K562 (cell line): Measurements from ENCODE around the gene LPGAT1. TPM values are rescaled to one million over a fixed set of nuclear protein-coding genes. Genes with fewer than 3 reads are reported as not detected.
A peak's percentile ranks its signal among the peaks of the same experiment; 100 is the strongest.

Source experiments
- ATAC-seq: fragments of 200-7000 bp; cut with Tn5 transposase; 3 replicates; pipeline ENCODE4 v1.9.1; 2020; ENCODE audit warnings: moderate library complexity
- BruUV-seq: library from RNA; stranded (reverse); fragments of 400-500 nt; replicated peaks from 2 replicates; lab custom pipeline; 2021; lab: Mats Ljungman, UMichigan
- CTCF ChIA-PET: fragments of 300-600 bp; formaldehyde crosslinking; extraction: SDS; loops from one replicate; lab custom pipeline; 2021; ENCODE audit warnings: low intra/inter-chr PET ratio; lab: Yijun Ruan, JAX
- POLR2A ChIA-PET: fragments of 300-600, 350-650 bp; sonication (Branson Sonifier 250); formaldehyde crosslinking; extraction: SDS; loops from one replicate; lab custom pipeline; 2021; ENCODE audit warnings: antibody characterized with exemption, inconsistent platforms; lab: Yijun Ruan, JAX
- DNase-seq, 4 experiments: peaks; one replicate each; pipeline versions ENCODE4 v3.0.0 to v3.0.0-alpha.2; 2011 to 2018; ENCODE audit warnings: low spot score in 3 of 4, mixed read lengths in 3 of 4; ENCODE audit errors: extremely low read depth in 1 of 4
- FAIRE-seq: peaks from 2 replicates; lab custom pipeline; 2011; peaks lifted over from hg19 to GRCh38; lab: Jason Lieb, UNC
- H2AFZ ChIP-seq: 2 replicates; pipeline ENCODE4 v1.6.0; 2011; ENCODE audit warnings: low read depth, low read length, control low read depth, inconsistent platforms
- H3K27ac ChIP-seq: fragments of 200-600 bp; 3 replicates; pipeline ENCODE4 v1.8.0; 2011; ENCODE audit warnings: low read depth, mild to moderate bottlenecking, control low read depth, inconsistent platforms, low read length, moderate library complexity, mixed read lengths; ENCODE audit errors: extremely low read depth
- H3K27me3 ChIP-seq, 2 experiments: fragments of 300-600 bp in 1 of 2; 2 replicates in 1 of 2; 3 replicates in 1 of 2; pipeline versions ENCODE4 v1.6.0 to v1.8.0; 2011; ENCODE audit warnings: inconsistent platforms in 2 of 2, low read length in 2 of 2, mild to moderate bottlenecking in 1 of 2, mixed read lengths in 1 of 2, moderate library complexity in 1 of 2; ENCODE audit not compliant: control insufficient read depth in 2 of 2, insufficient read depth in 2 of 2
- H3K36me3 ChIP-seq: fragments of 300-600 bp; 3 replicates; pipeline ENCODE4 v1.8.0; 2011; ENCODE audit warnings: mild to moderate bottlenecking, low read length, inconsistent platforms; ENCODE audit not compliant: control insufficient read depth, insufficient read depth
- H3K4me1 ChIP-seq, 2 experiments: fragments of 200-600 bp in 1 of 2; replicated peaks in 1 of 2; 2 replicates in 1 of 2; 3 replicates in 1 of 2; pipeline versions ENCODE4 v1.5.1 to v1.8.0; 2011; ENCODE audit warnings: inconsistent platforms in 2 of 2, low read length in 2 of 2, mild to moderate bottlenecking in 1 of 2, mixed read lengths in 1 of 2, moderate library complexity in 1 of 2; ENCODE audit not compliant: control insufficient read depth in 2 of 2, insufficient read depth in 2 of 2
- H3K4me2 ChIP-seq: 2 replicates; pipeline ENCODE4 v1.6.1; 2011; ENCODE audit warnings: low read length, control low read depth, inconsistent platforms, mixed read lengths; ENCODE audit not compliant: insufficient read depth
- H3K4me3 ChIP-seq: fragments of 200-600 bp; sonication (generic), shearing (Covaris generic); 2 replicates; pipeline ENCODE4 v1.5.1; 2016; ENCODE audit warnings: control low read depth, inconsistent platforms
- H3K79me2 ChIP-seq: fragments of 200-600 bp; 3 replicates; pipeline ENCODE4 v1.8.0; 2011; ENCODE audit warnings: low read length, inconsistent platforms; ENCODE audit not compliant: control insufficient read depth, insufficient read depth
- H3K9ac ChIP-seq, 2 experiments: 2 replicates each; pipeline versions ENCODE4 v1.6.0 to v1.6.1; 2011; ENCODE audit warnings: low read depth in 2 of 2, low read length in 2 of 2, control low read depth in 1 of 2, inconsistent platforms in 1 of 2, mild to moderate bottlenecking in 1 of 2, mixed read lengths in 1 of 2; ENCODE audit not compliant: insufficient read depth in 1 of 2
- H3K9me1 ChIP-seq: one replicate; pipeline ENCODE4 v1.6.0; 2011; ENCODE audit warnings: inconsistent platforms, mild to moderate bottlenecking, low read length, moderate library complexity; ENCODE audit not compliant: control insufficient read depth, insufficient read depth
- H3K9me3 ChIP-seq: replicated peaks from 2 replicates; pipeline ENCODE4 v1.5.1; 2011; ENCODE audit warnings: low read depth, low read length, inconsistent platforms; ENCODE audit not compliant: control insufficient read depth, insufficient read depth
- H4K20me1 ChIP-seq: replicated peaks from 2 replicates; pipeline ENCODE4 v1.6.1; 2011; ENCODE audit warnings: low read length, inconsistent platforms, mixed read lengths; ENCODE audit not compliant: control insufficient read depth, insufficient read depth
- WGBS: fragments of 100-300 bp; shearing (Covaris generic); methylation state at CpG from one replicate; pipeline ENCODE4 v1.1.6; 2016; ENCODE audit warnings: low coverage, mixed read lengths; ENCODE audit not compliant: insufficient coverage; ENCODE audit errors: missing lambda C conversion rate; 5-methylcytosine and 5-hydroxymethylcytosine counted together
- in situ Hi-C: fragments of 300-500 bp; cut with MboI; formaldehyde crosslinking; loops from 4 replicates; pipeline ENCODE4 v1.15.0; 2018; ENCODE audit warnings: inconsistent platforms, mixed read lengths
- intact Hi-C: fragments of 100-400 bp; cut with micrococcal nuclease; formaldehyde crosslinking; loops from 2 replicates; pipeline ENCODE4 v1.14.2; 2022
- polyA plus RNA-seq, 8 experiments: library from polyadenylated mRNA; depleted of rRNA in 4 of 8; stranded (reverse) in 5 of 8; unstranded in 3 of 8; fragments of >200 nt; fragmentation: Nextera tagmentation in 2 of 8; fragmentation: Illumina TruSeq in 1 of 8; extraction: Ambion mirVana in 2 of 8; extraction: Trizol in 1 of 8; gene quantifications; 2 replicates each; pipeline versions ENCODE4 v1.2.1 to v1.2.3, GENCODE V29; 2011 to 2014; ENCODE audit warnings: inconsistent platforms in 1 of 8, missing spikeins in 1 of 8
- total RNA-seq, 7 experiments: library from RNA; depleted of rRNA in 6 of 7; stranded (reverse); fragments of >200 nt in 6 of 7; fragmentation: Illumina TruSeq in 2 of 7; extraction: Trizol in 2 of 7; gene quantifications; 2 replicates each; pipeline versions ENCODE4 v1.2.1 to v1.2.3, GENCODE V29; 2011 to 2021; ENCODE audit warnings: low replicate concordance in 1 of 7
- TF ChIP-seq, protein P1 (sequence below): IDR thresholded peaks from 3 replicates; pipeline ENCODE4 v1.6.1; 2011; ENCODE audit warnings: borderline replicate concordance, mild to moderate bottlenecking; ENCODE audit not compliant: insufficient read length, insufficient read depth
- TF ChIP-seq, protein P2 (sequence below): fragments of 200-400 bp; formaldehyde crosslinking; IDR thresholded peaks from 2 replicates; pipeline ENCODE4 v1.6.1; 2017; ENCODE audit warnings: mild to moderate bottlenecking, low read depth, low read length, moderate library complexity
- TF ChIP-seq, protein P3 (sequence below), 2 experiments: fragments of 450-650 bp; formaldehyde crosslinking in 1 of 2; IDR thresholded peaks; 2 replicates each; pipeline versions ENCODE4 v1.4.0 to v1.6.1; 2014 to 2020; ENCODE audit warnings: mild to moderate bottlenecking in 2 of 2, borderline replicate concordance in 1 of 2, low read depth in 1 of 2

Gene LPGAT1
- total and polyA plus RNA-seq, 9 of the 15 experiments (the other 6 are each of a cell fraction or from before 2014, with no cell fraction given): 5.7 to 31.4 (median 16.3) TPM

DNA sequence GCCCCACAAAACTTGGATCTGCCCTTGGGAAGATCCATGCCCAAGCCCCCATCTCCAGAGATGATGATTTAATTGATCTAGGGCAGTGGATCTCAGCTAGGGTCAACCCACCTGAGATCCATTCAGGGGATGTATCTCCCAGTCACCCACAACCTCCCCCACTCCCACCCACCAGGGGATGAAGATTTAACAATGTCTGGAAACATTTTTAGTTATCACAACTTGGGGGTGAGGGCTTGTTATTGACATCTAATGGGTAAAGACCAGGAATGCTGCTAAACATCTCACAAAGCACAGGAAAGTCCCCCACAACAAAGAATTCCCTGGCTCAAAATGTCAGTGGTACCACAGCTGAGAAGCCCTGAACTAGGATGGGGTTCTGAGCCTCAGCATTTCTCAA, 45.0 kb upstream of the LPGAT1 start (continued):
- TF ChIP-seq, protein P1, sequence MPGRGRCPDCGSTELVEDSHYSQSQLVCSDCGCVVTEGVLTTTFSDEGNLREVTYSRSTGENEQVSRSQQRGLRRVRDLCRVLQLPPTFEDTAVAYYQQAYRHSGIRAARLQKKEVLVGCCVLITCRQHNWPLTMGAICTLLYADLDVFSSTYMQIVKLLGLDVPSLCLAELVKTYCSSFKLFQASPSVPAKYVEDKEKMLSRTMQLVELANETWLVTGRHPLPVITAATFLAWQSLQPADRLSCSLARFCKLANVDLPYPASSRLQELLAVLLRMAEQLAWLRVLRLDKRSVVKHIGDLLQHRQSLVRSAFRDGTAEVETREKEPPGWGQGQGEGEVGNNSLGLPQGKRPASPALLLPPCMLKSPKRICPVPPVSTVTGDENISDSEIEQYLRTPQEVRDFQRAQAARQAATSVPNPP: no peak

DNA sequence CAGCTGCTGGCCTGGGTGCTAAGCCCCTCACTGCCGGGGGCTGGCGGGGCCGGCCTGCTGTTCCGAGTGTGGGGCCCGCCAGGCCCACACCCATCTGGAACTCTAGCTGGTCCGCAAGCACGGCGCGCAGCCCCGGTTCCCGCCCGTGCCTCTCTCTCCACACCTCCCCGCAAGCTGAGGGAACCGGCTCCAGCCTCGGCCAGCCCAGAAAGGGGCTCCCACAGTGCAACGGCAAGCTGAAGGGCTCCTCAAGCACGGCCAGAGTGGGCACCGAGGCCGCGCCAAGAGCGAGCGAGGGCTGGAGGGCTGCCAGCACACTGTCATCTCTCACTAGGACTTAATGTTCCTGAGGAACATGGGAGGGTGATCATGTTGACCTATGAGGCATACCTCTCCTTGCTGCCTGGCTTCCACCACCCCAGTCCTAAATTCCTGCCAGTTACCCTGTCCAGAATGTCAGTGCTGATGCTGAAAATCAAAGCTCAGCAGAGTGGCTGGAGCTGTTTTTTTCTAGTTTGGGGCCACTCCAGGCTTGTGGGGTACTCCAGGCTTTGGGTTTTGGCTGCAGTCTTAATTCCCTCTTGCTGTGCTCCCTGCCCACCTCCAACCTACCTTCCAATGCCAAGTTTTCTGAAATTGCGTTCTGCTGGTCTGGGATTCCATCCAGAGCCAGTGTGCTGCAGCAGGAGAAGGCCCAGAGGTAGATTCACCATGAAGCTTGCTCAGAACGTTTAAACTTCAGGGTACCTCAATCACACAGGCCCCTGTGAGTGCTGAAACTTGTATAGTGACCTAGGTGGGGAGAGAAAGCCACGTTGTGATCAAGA, 44.2 kb upstream of the LPGAT1 start:
- in situ Hi-C loops (no loop called here), intact Hi-C loops (no loop called here)
- POLR2A ChIA-PET: interaction anchor here (0.6 to 1.2 kb wide), 4 partner anchors 9 to 161 kb away, joined by 3 to 4 read pairs (median 3); partner anchors contain the start of genes DTL and INTS7
- Histone ChIP-seq H4K20me1 (no peaks in the 10 kb centered on the region), H2AFZ (no peak overlapping the region), H3K9me3 (no peaks in the 10 kb centered on the region), H3K9me1 (no peaks in the 10 kb centered on the region), H3K27me3 (peaks cover 19 to 20% of the 10 kb centered on the region in 2 experiments), H3K4me1 (no peaks in the 10 kb centered on the region), H3K9ac (no peak overlapping the region), H3K79me2 (no peaks in the 10 kb centered on the region), H3K4me2 (no peak overlapping the region), H3K36me3 (no peaks in the 10 kb centered on the region), H3K4me3 (no peak overlapping the region), H3K27ac (no peak overlapping the region)
- no peak for FAIRE-seq
- ATAC-seq: peak; percentile 36; the same call in 1 of the 3 replicates
- DNase-seq: no peak
- CTCF ChIA-PET: no interaction called here
- 10% methylated on average over 20 of the region's 25 CpGs for WGBS
- BruUV-seq: no TSS peak
- TF ChIP-seq, protein P2, sequence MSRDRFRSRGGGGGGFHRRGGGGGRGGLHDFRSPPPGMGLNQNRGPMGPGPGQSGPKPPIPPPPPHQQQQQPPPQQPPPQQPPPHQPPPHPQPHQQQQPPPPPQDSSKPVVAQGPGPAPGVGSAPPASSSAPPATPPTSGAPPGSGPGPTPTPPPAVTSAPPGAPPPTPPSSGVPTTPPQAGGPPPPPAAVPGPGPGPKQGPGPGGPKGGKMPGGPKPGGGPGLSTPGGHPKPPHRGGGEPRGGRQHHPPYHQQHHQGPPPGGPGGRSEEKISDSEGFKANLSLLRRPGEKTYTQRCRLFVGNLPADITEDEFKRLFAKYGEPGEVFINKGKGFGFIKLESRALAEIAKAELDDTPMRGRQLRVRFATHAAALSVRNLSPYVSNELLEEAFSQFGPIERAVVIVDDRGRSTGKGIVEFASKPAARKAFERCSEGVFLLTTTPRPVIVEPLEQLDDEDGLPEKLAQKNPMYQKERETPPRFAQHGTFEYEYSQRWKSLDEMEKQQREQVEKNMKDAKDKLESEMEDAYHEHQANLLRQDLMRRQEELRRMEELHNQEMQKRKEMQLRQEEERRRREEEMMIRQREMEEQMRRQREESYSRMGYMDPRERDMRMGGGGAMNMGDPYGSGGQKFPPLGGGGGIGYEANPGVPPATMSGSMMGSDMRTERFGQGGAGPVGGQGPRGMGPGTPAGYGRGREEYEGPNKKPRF: no peak
- TF ChIP-seq, protein P3, sequence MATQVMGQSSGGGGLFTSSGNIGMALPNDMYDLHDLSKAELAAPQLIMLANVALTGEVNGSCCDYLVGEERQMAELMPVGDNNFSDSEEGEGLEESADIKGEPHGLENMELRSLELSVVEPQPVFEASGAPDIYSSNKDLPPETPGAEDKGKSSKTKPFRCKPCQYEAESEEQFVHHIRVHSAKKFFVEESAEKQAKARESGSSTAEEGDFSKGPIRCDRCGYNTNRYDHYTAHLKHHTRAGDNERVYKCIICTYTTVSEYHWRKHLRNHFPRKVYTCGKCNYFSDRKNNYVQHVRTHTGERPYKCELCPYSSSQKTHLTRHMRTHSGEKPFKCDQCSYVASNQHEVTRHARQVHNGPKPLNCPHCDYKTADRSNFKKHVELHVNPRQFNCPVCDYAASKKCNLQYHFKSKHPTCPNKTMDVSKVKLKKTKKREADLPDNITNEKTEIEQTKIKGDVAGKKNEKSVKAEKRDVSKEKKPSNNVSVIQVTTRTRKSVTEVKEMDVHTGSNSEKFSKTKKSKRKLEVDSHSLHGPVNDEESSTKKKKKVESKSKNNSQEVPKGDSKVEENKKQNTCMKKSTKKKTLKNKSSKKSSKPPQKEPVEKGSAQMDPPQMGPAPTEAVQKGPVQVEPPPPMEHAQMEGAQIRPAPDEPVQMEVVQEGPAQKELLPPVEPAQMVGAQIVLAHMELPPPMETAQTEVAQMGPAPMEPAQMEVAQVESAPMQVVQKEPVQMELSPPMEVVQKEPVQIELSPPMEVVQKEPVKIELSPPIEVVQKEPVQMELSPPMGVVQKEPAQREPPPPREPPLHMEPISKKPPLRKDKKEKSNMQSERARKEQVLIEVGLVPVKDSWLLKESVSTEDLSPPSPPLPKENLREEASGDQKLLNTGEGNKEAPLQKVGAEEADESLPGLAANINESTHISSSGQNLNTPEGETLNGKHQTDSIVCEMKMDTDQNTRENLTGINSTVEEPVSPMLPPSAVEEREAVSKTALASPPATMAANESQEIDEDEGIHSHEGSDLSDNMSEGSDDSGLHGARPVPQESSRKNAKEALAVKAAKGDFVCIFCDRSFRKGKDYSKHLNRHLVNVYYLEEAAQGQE (IDR thresholded peaks at IDR 0.05; ENCODE audit: borderline replicate concordance): 0 out of 2 replicates have a peak, but pooled peaks have one; percentile 9
- TF ChIP-seq, protein P3 (CRISPR knock-in tag; IDR thresholded peaks at IDR 0.05; ENCODE audit: low read depth): no peak
